ENCODE results near the gene PLA2G2D.

DNA sequence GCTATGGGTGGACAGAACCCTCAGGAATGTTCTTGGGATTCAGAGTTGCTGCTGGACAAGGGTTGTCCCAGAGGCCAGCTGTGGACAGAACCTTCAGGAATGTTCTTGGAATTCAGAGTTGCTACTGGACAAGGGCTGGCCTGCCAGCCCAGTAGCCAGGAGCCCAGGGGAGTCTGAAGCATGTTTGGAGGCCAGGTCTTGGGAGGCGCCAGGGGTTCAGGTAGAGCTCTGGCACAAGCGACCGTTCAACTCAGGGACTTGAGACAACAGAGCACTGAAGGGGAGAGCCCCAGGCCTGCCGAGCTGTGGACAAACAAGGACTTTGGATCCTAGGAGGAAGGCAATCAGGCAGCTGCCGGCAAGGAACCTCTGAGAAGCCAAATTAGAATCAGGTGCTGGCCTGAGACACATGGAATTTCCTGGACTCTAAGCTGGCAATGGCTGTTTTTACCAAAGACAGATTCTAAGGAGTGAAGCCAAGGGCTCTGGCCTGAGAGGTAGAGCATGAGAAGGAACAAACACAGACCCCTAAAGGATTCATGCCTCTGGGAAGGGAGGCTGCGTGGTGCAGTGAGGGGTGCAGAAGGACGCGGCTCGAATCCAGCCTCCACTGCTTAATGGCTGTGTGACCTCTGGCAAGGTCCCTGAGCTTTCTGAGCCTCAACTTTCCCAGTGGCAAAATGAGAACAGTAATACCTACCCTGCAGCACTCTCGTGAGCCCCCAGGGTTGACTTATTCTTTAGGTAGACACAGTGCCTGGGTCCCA is 36.0 kb downstream of the PLA2G2D start:
- TF ChIP-seq CTCF (conservative IDR thresholded peaks at IDR 0.05; ENCODE audit: low read length) (no peak), EZH2phosphoT487 (IDR thresholded peaks at IDR 0.05; ENCODE audit: borderline replicate concordance) (no peak)
